T-helper 2 cell treated with Interferon-gamma antibody and Interleukin-4, amounts not matched to agents 100 ng/mL and 5 ng/mL, for 36 hours (primary cell): ENCODE data around the gene ARHGAP36. TPM values are rescaled to one million over a fixed set of nuclear protein-coding genes. Genes with fewer than 3 reads are reported as not detected.

ENCODE experiments used
- intact Hi-C: fragments of 100-400 bp; cut with micrococcal nuclease; formaldehyde crosslinking; loops from one replicate; pipeline ENCODE4 v1.15.1; 2023
- total RNA-seq: library from RNA; stranded (reverse); gene quantifications from 2 replicates; pipeline ENCODE4 v1.2.3, GENCODE V29; 2022

The ARHGAP36 gene
- total RNA-seq, 1 donor from 2014 or later = not detected

- intact Hi-C loops = no loop called here
These were observed 14.9 kb downstream of the ARHGAP36 start for GRCh38 chrX:131072871-131073571.

- intact Hi-C loops = no loop called here
These were observed 15.5 kb downstream of the ARHGAP36 start for GRCh38 chrX:131073607-131074006.

- intact Hi-C loops = no loop called here
These were observed 23.9 kb downstream of the ARHGAP36 start for GRCh38 chrX:131081772-131082740.

- intact Hi-C loops = no loop called here
These were observed 25.5 kb downstream of the ARHGAP36 start for GRCh38 chrX:131083510-131084142.

GRCh38 chrX:131084145-131084544 is 26.0 kb downstream of the ARHGAP36 start:
- intact Hi-C loops = no loop called here

GRCh38 chrX:131136776-131137175 is 78.6 kb downstream of the ARHGAP36 start:
- intact Hi-C loops = no loop called here

GRCh38 chrX:131139072-131139471 is 80.9 kb downstream of the ARHGAP36 start:
- intact Hi-C loops = no loop called here

Other genes with a start within 250 kb of the ARHGAP36 start
- 13.1 and 13.9 TPM in 2 replicates for gene ENOX2, start 155.1 kb upstream of the ARHGAP36 start, total RNA-seq
- gene IGSF1, start 231.0 kb downstream of the ARHGAP36 start, total RNA-seq = not detected in 2 replicates